Transverse colon (tissue), 4 donors: ENCODE data around the gene SSRP1. TPM values are rescaled to one million over a fixed set of nuclear protein-coding genes. Genes with fewer than 3 reads are reported as not detected.

Source experiments
- DNase-seq: peaks from one replicate; pipeline ENCODE4 v3.0.0-alpha.2; 2019
- H3K27ac ChIP-seq, 4 donors: fragments of 200-600 bp; sonication (generic); 2 replicates each; pipeline ENCODE4 v1.5.1; 2016 to 2018; ENCODE audit warnings: inconsistent platforms in 4 of 4
- H3K27me3 ChIP-seq: fragments of 200-600 bp; sonication (generic); 2 replicates; pipeline ENCODE4 v1.5.1; 2017; ENCODE audit warnings: inconsistent platforms
- H3K36me3 ChIP-seq, 4 donors: fragments of 200-600 bp; sonication (generic); 2 replicates each; pipeline ENCODE4 v1.5.1; 2017 to 2019; ENCODE audit warnings: inconsistent platforms in 4 of 4
- H3K4me1 ChIP-seq, 4 donors: fragments of 200-600 bp; sonication (generic); 2 replicates each; pipeline ENCODE4 v1.5.1; 2017 to 2020; ENCODE audit warnings: inconsistent platforms in 4 of 4
- H3K4me3 ChIP-seq, 4 donors: fragments of 200-600 bp; sonication (generic); 1 replicate in 1 of 4; 2 replicates in 3 of 4; pipeline versions ENCODE4 v1.5.1 to v1.6.1; 2017 to 2019; ENCODE audit warnings: inconsistent platforms in 4 of 4
- H3K9me3 ChIP-seq, 2 donors: fragments of 200-600 bp; sonication (generic); 2 replicates each; pipeline ENCODE4 v1.5.1; 2017 to 2019; ENCODE audit warnings: inconsistent platforms in 2 of 2
- CTCF ChIP-seq, 5 experiments: fragments of 200-600 bp in 3 of 5; fragments of 450-650 bp in 2 of 5; sonication (generic) in 3 of 5; IDR thresholded peaks; 1 replicate in 2 of 5; 2 replicates in 3 of 5; pipeline ENCODE4 v1.5.1; 2016 to 2017; ENCODE audit warnings: antibody characterized with exemption in 5 of 5, inconsistent platforms in 3 of 5, mild to moderate bottlenecking in 2 of 5, moderate library complexity in 1 of 5
- EP300 ChIP-seq: sonication (generic); formaldehyde crosslinking; IDR thresholded peaks from one replicate; pipeline ENCODE4 v1.6.1; 2017; ENCODE audit warnings: antibody characterized with exemption, low read depth
- POLR2A ChIP-seq: fragments of 450-650 bp; IDR thresholded peaks from one replicate; pipeline ENCODE4 v1.6.1; 2016; ENCODE audit warnings: antibody characterized with exemption, mild to moderate bottlenecking, moderate library complexity
- POLR2AphosphoS5 ChIP-seq, 3 donors: sonication (generic); formaldehyde crosslinking; IDR thresholded peaks; one replicate each; pipeline ENCODE4 v1.6.1; 2016; ENCODE audit warnings: antibody characterized with exemption in 3 of 3
- WGBS, 2 donors: methylation state at CpG; one replicate each; pipeline ENCODE4 v1.1.5; 2018; ENCODE audit warnings: low coverage in 1 of 2; 5-methylcytosine and 5-hydroxymethylcytosine counted together
- in situ Hi-C, 4 donors: fragments of 200-750 bp; cut with MboI; loops; one replicate each; pipeline versions ENCODE4 v1.15.0 to v1.15.1; 2017; ENCODE audit warnings: low sequenced_read_pairs in 3 of 4, low pct_ligation_motif_present in 1 of 4, low pct_unique_long_range_greater_than_20kb in 1 of 4
- intact Hi-C: fragments of 100-400 bp; cut with DNase I; formaldehyde crosslinking; loops from one replicate; pipeline ENCODE4 v1.15.1; 2023; ENCODE audit warnings: low total_unique reads
- total RNA-seq, 4 donors: library from RNA; depleted of rRNA; stranded (reverse); fragments of >200 nt; gene quantifications; one replicate each; pipeline ENCODE4 v1.1.0, GENCODE V29; 2016

SSRP1 gene
- total RNA-seq, 4 donors from 2014 or later: 32.0 to 59.4 (median 45.5) TPM

GRCh38 chr11:57310630-57311086, 25.0 kb downstream of the SSRP1 start:
- intact Hi-C loops (no loop called here), in situ Hi-C loops (no loop called here)
- DNase-seq: no peak
- Histone ChIP-seq H3K4me3 (peak overlapping the region in 3 of 4 donors; percentile 33 to 55 (median 37)), H3K36me3 (peaks cover 0 to 12% (median 0%) of the 10 kb centered on the region in 4 donors), H3K27ac (peak overlapping the region; percentile 87 to 93 (median 88)), H3K9me3 (no peaks in the 10 kb centered on the region), H3K4me1 (peaks cover 13 to 72% (median 41%) of the 10 kb centered on the region in 4 donors), H3K27me3 (no peaks in the 10 kb centered on the region)
- WGBS, 2 donors: 20 to 26% methylated on average over 2 to 6 of the region's 6 CpGs
- TF ChIP-seq POLR2AphosphoS5 (IDR thresholded peaks at IDR 0.05): peak in 1 of 3 donors; percentile 21
- no peak for TF ChIP-seq CTCF (IDR thresholded peaks at IDR 0.05)

GRCh38 chr11:57310091-57310490, 25.6 kb downstream of the SSRP1 start:
- no peak for TF ChIP-seq POLR2AphosphoS5 (IDR thresholded peaks at IDR 0.05)
- Histone ChIP-seq H3K4me3 (no peak overlapping the region), H3K4me1 (peaks cover 13 to 73% (median 38%) of the 10 kb centered on the region in 4 donors), H3K27ac (peak overlapping the region; percentile 87 to 93 (median 88)), H3K27me3 (no peaks in the 10 kb centered on the region), H3K36me3 (peaks cover 0 to 12% (median 0%) of the 10 kb centered on the region in 4 donors), H3K9me3 (no peaks in the 10 kb centered on the region)
- in situ Hi-C loops: no loop called here
- 83% methylated on average over 4 of the region's 6 CpGs; no CpG with 5 or more reads in 1 of the 2 donors for WGBS, 2 donors
- intact Hi-C loops: no loop called here
- DNase-seq: no peak

- H3K4me3 ChIP-seq: no peak overlapping the region
- no peaks in the 10 kb centered on the region for H3K9me3 ChIP-seq
- H3K27ac ChIP-seq: peak overlapping the region in 2 of 4 donors; percentile 87 to 93
- H3K27me3 ChIP-seq: no peaks in the 10 kb centered on the region
- TF ChIP-seq POLR2AphosphoS5 (IDR thresholded peaks at IDR 0.05): no peak
- TF ChIP-seq EP300: no peak
- no peak for TF ChIP-seq CTCF (IDR thresholded peaks at IDR 0.05)
- no peak for TF ChIP-seq POLR2A
- intact Hi-C loops (no loop called here), in situ Hi-C loops (no loop called here)
- peaks cover 14 to 79% (median 43%) of the 10 kb centered on the region in 4 donors for H3K4me1 ChIP-seq
- peaks cover 0 to 12% (median 0%) of the 10 kb centered on the region in 4 donors for H3K36me3 ChIP-seq
- WGBS, 2 donors: 88 to 100% methylated on average over 1 to 22 of the region's 24 CpGs
- DNase-seq: no peak
These were observed 26.3 kb downstream of the SSRP1 start for GRCh38 chr11:57309106-57310059.

- H3K27ac ChIP-seq: no peak overlapping the region
- WGBS, 2 donors: 87 to 91% methylated on average over 3 to 10 of the region's 10 CpGs
- intact Hi-C loops: no loop called here
- H3K4me3 ChIP-seq: no peak overlapping the region
- TF ChIP-seq POLR2AphosphoS5 (IDR thresholded peaks at IDR 0.05): no peak
- no peak for TF ChIP-seq EP300
- TF ChIP-seq POLR2A: no peak
- TF ChIP-seq CTCF (IDR thresholded peaks at IDR 0.05): no peak
- peaks cover 0 to 12% (median 0%) of the 10 kb centered on the region in 4 donors for H3K36me3 ChIP-seq
- DNase-seq: no peak
- H3K4me1 ChIP-seq: peaks cover 16 to 85% (median 47%) of the 10 kb centered on the region in 4 donors
- H3K9me3 ChIP-seq: no peaks in the 10 kb centered on the region
- in situ Hi-C loops: no loop called here
- no peaks in the 10 kb centered on the region for H3K27me3 ChIP-seq
These were observed 27.1 kb downstream of the SSRP1 start for GRCh38 chr11:57308426-57309060.
